Astrocyte (in vitro differentiated cells and primary cell): ENCODE measurements around the gene LPO. TPM values are rescaled to one million over a fixed set of nuclear protein-coding genes. Genes with fewer than 3 reads are reported as not detected.

Source experiments
- DNase-seq: peaks from one replicate; pipeline ENCODE4 v3.0.0-alpha.2; 2010; ENCODE audit warnings: low read depth
- FAIRE-seq: peaks from 2 replicates; lab custom pipeline; 2011; peaks lifted over from hg19 to GRCh38; lab: Jason Lieb, UNC
- H2AFZ ChIP-seq: 2 replicates; pipeline ENCODE4 v1.6.0; 2012; ENCODE audit warnings: low read depth, low read length, inconsistent platforms
- H3K27ac ChIP-seq: 2 replicates; pipeline ENCODE4 v1.5.1; 2011; ENCODE audit warnings: low read depth, low read length, inconsistent platforms
- H3K27me3 ChIP-seq: 2 replicates; pipeline ENCODE4 v1.6.0; 2011; ENCODE audit warnings: low read length, inconsistent platforms; ENCODE audit not compliant: insufficient read depth
- H3K36me3 ChIP-seq: 2 replicates; pipeline ENCODE4 v1.5.1; 2011; ENCODE audit warnings: low read length, inconsistent platforms; ENCODE audit not compliant: insufficient read depth
- H3K4me1 ChIP-seq: 2 replicates; pipeline ENCODE4 v1.5.1; 2011; ENCODE audit warnings: low read length, inconsistent platforms; ENCODE audit not compliant: insufficient read depth
- H3K4me2 ChIP-seq: 2 replicates; pipeline ENCODE4 v1.6.0; 2012; ENCODE audit warnings: low read length, inconsistent platforms
- H3K4me3 ChIP-seq: 2 replicates; pipeline ENCODE4 v1.5.1; 2011; ENCODE audit warnings: low read depth, mild to moderate bottlenecking, low read length, inconsistent platforms; ENCODE audit not compliant: insufficient read depth
- H3K79me2 ChIP-seq: 2 replicates; pipeline ENCODE4 v1.6.0; 2012; ENCODE audit warnings: mild to moderate bottlenecking, low read length, inconsistent platforms; ENCODE audit not compliant: insufficient read depth
- H3K9ac ChIP-seq: 2 replicates; pipeline ENCODE4 v1.6.0; 2012; ENCODE audit warnings: mild to moderate bottlenecking, low read length, inconsistent platforms
- H3K9me3 ChIP-seq: 2 replicates; pipeline ENCODE4 v1.5.1; 2012; ENCODE audit warnings: low read depth, mild to moderate bottlenecking, low read length, inconsistent platforms; ENCODE audit not compliant: insufficient read depth
- H4K20me1 ChIP-seq: 2 replicates; pipeline ENCODE4 v1.6.0; 2012; ENCODE audit warnings: low read length, inconsistent platforms; ENCODE audit not compliant: insufficient read depth
- H3K27ac Mint-ChIP-seq: one replicate; pipeline ENCODE4 v1.8.0; 2021; ENCODE audit warnings: mild to moderate bottlenecking, mixed read lengths; ENCODE audit not compliant: unreplicated experiment
- H3K27me3 Mint-ChIP-seq: one replicate; pipeline ENCODE4 v1.8.0; 2021; ENCODE audit warnings: low read depth, mixed read lengths; ENCODE audit not compliant: unreplicated experiment
- H3K36me3 Mint-ChIP-seq: one replicate; pipeline ENCODE4 v1.8.0; 2021; ENCODE audit warnings: low read depth, mixed read lengths; ENCODE audit not compliant: unreplicated experiment
- H3K4me1 Mint-ChIP-seq: one replicate; pipeline ENCODE4 v1.8.0; 2021; ENCODE audit warnings: low read depth, mixed read lengths; ENCODE audit not compliant: unreplicated experiment
- H3K4me3 Mint-ChIP-seq: one replicate; pipeline ENCODE4 v1.8.0; 2021; ENCODE audit warnings: mild to moderate bottlenecking, moderate library complexity, mixed read lengths; ENCODE audit not compliant: unreplicated experiment
- H3K9me3 Mint-ChIP-seq: one replicate; pipeline ENCODE4 v1.8.0; 2021; ENCODE audit warnings: mild to moderate bottlenecking, mixed read lengths; ENCODE audit not compliant: unreplicated experiment
- EZH2 ChIP-seq: IDR thresholded peaks from 2 replicates; pipeline ENCODE4 v1.6.1; 2012; ENCODE audit warnings: mild to moderate bottlenecking, low read length, inconsistent platforms; ENCODE audit not compliant: insufficient read depth
- total RNA-seq: library from RNA; stranded (reverse); gene quantifications from 2 replicates; pipeline ENCODE4 v1.2.1, GENCODE V29; 2021
- TF ChIP-seq, protein P1 (sequence below): IDR thresholded peaks from 2 replicates; pipeline ENCODE4 v1.5.1; 2011; ENCODE audit warnings: low read depth, mild to moderate bottlenecking, inconsistent platforms, low read length, moderate library complexity; ENCODE audit not compliant: insufficient read depth

Gene LPO
- total RNA-seq, 1 donor from 2014 or later = not detected

DNA sequence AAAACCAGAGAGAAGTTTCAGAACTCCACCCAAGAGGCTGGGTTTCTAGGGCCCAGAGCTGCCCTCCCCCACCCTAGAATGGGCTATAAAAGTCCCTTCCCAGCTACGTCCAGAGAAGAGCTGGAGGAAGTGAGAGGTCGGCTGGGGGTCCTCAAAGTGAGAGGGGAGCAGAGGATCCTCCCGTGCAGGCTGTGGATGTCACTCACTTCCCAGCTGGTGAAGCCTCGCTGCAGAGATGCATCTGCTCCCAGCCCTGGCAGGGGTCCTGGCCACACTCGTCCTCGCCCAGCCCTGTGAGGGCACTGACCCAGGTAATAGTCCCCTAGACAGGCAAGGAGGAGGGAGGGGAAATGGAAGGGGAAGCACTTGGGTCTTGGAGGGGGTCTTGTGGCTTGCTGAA is 45.8 kb upstream of the LPO start, which contains the start of gene EPX:
Gene EPX, plus strand, starts transcription at position 115 of the 400 bp plus-strand sequence. Its CDS starts 121 bp downstream, at position 236.
- H3K27me3 ChIP-seq = peaks cover 11% of the 10 kb centered on the region
- H3K79me2 ChIP-seq = no peaks in the 10 kb centered on the region
- peaks cover 53% of the 10 kb centered on the region for H3K27me3 Mint-ChIP-seq
- no peak within 1 kb of the TSS for H3K27ac Mint-ChIP-seq
- H3K4me1 ChIP-seq = peaks cover 10% of the 10 kb centered on the region
- H3K4me2 ChIP-seq = no peak within 1 kb of the TSS
- no peaks in the 10 kb centered on the region for H4K20me1 ChIP-seq
- H3K36me3 Mint-ChIP-seq = no peaks in the 10 kb centered on the region
- H3K4me3 ChIP-seq = no peak within 1 kb of the TSS
- H3K36me3 ChIP-seq = no peaks in the 10 kb centered on the region
- DNase-seq = no peak
- no peaks in the 10 kb centered on the region for H3K9me3 ChIP-seq
- H3K9me3 Mint-ChIP-seq = peaks cover 1% of the 10 kb centered on the region
- FAIRE-seq = no peak
- no peak within 1 kb of the TSS for H3K27ac ChIP-seq
- TF ChIP-seq, protein P1, sequence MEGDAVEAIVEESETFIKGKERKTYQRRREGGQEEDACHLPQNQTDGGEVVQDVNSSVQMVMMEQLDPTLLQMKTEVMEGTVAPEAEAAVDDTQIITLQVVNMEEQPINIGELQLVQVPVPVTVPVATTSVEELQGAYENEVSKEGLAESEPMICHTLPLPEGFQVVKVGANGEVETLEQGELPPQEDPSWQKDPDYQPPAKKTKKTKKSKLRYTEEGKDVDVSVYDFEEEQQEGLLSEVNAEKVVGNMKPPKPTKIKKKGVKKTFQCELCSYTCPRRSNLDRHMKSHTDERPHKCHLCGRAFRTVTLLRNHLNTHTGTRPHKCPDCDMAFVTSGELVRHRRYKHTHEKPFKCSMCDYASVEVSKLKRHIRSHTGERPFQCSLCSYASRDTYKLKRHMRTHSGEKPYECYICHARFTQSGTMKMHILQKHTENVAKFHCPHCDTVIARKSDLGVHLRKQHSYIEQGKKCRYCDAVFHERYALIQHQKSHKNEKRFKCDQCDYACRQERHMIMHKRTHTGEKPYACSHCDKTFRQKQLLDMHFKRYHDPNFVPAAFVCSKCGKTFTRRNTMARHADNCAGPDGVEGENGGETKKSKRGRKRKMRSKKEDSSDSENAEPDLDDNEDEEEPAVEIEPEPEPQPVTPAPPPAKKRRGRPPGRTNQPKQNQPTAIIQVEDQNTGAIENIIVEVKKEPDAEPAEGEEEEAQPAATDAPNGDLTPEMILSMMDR = no peak
- no peak for TF ChIP-seq EZH2
- no peaks in the 10 kb centered on the region for H3K4me1 Mint-ChIP-seq
- H3K9ac ChIP-seq = no peak within 1 kb of the TSS
- H2AFZ ChIP-seq = no peak within 1 kb of the TSS
- H3K4me3 Mint-ChIP-seq = no peak within 1 kb of the TSS

DNA sequence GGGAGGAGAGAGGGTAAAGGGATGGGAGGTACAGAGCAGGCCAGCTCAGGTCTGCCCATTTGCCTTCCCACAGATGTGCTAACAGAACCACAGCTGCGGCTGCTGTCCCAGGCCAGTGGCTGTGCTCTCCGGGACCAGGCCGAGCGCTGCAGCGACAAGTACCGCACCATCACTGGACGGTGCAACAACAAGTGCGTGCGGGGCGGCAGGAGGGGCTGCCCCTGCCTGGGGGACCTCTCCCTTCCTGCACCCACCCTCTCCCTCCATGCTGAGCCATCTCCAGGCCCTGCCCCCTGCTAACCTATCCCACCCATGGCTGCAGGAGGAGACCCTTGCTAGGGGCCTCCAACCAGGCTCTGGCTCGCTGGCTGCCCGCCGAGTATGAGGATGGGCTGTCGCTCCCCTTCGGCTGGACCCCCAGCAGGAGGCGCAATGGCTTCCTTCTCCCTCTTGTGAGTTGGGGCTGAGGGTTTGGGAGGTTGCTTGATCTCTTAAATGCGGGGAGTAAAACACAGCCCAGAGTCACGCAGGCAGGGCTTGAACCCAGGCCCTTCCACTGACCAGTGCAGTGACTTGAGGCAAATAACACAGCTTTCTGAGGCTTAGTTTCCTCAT is 44.6 kb upstream of the LPO start:
- Histone ChIP-seq H4K20me1 (no peaks in the 10 kb centered on the region), H3K27me3 (peaks cover 10% of the 10 kb centered on the region), H3K27ac (no peak overlapping the region), H3K4me1 (peaks cover 10% of the 10 kb centered on the region), H3K9ac (no peak overlapping the region), H3K4me2 (no peak overlapping the region), H3K36me3 (no peaks in the 10 kb centered on the region), H3K9me3 (no peaks in the 10 kb centered on the region), H2AFZ (no peak overlapping the region), H3K79me2 (no peaks in the 10 kb centered on the region), H3K4me3 (no peak overlapping the region)
- H3K4me3 Mint-ChIP-seq = no peak overlapping the region
- DNase-seq (no peak), FAIRE-seq (no peak)
- peaks cover 55% of the 10 kb centered on the region for H3K27me3 Mint-ChIP-seq
- H3K36me3 Mint-ChIP-seq = no peaks in the 10 kb centered on the region
- TF ChIP-seq, protein P1 = no peak
- TF ChIP-seq EZH2 = no peak
- H3K27ac Mint-ChIP-seq = no peak overlapping the region
- H3K9me3 Mint-ChIP-seq = peaks cover 1% of the 10 kb centered on the region
- no peaks in the 10 kb centered on the region for H3K4me1 Mint-ChIP-seq

DNA sequence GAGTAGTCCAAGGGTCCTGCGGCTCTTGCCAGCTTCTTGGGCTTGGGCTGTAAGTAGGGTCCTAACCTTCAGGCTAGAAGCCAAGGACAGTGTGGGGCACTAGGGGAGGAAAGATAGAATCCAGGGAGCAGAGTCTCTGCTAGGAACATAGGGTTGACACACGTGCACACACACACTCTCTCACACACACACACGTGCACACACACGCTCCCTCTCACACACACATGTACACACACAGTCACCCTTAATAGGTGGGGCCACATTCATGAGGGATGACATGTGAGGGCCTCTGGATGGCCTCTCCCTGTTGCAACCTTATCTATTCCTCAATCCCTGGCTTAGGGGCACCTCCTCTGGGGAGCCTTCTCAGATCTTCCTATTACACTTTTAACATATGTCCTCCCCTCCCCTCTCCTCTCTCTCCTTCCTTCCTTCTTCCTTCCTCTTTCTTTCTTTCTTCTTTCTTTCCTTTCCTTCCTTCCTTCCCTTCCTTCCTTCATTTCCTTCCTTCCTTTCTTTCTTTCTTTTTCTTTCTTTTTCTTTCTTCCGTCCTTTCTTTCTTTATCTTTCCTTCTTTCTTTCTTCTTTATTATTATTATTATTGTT is 42.8 kb upstream of the LPO start:
- DNase-seq (no peak), FAIRE-seq (no peak)
- TF ChIP-seq, protein P1 = no peak
- no peak for TF ChIP-seq EZH2
- H3K4me3 Mint-ChIP-seq = no peak overlapping the region
- Histone ChIP-seq H3K27me3 (peaks cover 10% of the 10 kb centered on the region), H3K9me3 (no peaks in the 10 kb centered on the region), H3K4me1 (no peaks in the 10 kb centered on the region), H3K4me3 (no peak overlapping the region), H2AFZ (no peak overlapping the region), H3K9ac (no peak overlapping the region), H3K36me3 (no peaks in the 10 kb centered on the region), H3K4me2 (no peak overlapping the region), H4K20me1 (no peaks in the 10 kb centered on the region), H3K79me2 (no peaks in the 10 kb centered on the region), H3K27ac (no peak overlapping the region)
- no peaks in the 10 kb centered on the region for H3K4me1 Mint-ChIP-seq
- H3K27me3 Mint-ChIP-seq = peaks cover 55% of the 10 kb centered on the region
- no peak overlapping the region for H3K27ac Mint-ChIP-seq
- no peaks in the 10 kb centered on the region for H3K36me3 Mint-ChIP-seq
- peaks cover 1% of the 10 kb centered on the region for H3K9me3 Mint-ChIP-seq
